NCI-H1105 (cell line): Measurements from ENCODE around the gene FAM13B.

Source experiments
- DNase-seq: peaks from one replicate; lab custom pipeline; 2025; lab: John Stamatoyannopoulos, UW

The FAM13B gene

GRCh38 chr5:137894586-137894985 lies 138.3 kb downstream of the FAM13B start:
- no peak for DNase-seq

GRCh38 chr5:137891849-137892248 lies 141.0 kb downstream of the FAM13B start:
- no peak for DNase-seq

DNA sequence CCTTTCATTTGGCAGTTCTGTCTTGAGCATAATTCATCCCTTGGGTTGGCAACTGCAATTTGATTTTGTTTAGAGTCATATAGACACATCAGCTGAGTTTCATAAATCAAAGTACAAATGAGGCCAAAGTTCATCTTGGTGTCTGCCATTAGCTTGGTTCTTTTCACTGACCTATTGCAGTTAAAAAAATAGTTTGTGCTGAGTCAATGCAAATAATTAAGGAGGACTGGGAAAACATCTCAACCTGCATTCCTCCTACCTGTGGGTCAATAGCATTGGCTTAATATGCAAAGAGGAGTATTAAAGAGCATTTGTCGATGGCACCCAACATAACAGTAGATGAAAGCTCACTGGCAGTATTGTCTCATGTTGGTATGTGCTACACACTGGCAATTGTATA lies 142.0 kb downstream of the FAM13B start:
- DNase-seq = no peak

DNA sequence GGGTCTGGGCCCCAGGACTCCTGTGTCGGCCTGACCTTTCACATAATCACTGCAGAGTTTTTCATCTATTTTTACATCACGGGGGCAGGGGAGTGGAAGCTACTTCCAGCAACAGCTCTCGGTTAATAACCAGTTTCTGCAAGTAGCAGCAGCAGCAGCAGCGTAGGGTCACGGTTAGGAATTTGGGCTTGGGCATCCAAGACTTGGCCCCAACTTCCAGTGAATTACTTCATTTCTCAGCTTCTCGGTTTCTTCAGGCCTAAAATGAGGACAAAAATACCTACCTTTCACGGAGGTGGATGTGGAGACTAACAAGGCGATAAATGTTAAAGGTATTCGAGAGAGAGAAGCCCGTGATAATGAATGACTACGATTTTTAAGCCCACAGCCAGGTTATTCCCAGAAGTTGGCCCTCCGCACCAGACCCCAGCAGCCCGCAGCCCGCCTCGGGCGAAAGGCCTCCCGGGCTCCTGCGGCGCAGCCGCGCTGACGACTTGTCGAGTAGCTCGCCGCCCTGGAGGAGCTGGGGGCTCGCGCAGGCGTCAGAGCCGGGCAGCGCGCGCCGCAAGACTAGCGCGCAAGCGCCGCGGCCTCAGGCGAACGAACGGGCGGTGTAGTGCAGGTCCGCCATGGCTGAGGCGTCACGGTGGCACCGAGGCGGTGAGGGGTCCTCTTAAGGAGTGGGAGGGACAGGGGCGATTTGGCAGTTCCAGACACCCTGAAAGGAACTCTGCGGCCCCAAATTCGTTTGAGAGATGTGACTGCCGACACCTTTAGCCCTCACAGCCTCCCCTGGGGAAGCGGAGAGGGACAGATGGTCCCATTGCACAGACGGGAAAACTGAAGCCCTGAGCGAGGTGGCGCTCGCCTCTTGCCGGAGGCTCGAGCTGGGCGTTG lies 143.8 kb downstream of the FAM13B start, which contains the start of gene PKD2L2:
TSS of gene PKD2L2 (plus strand) at position 595 of the 897 bp plus-strand sequence. CDS start at position 630, 35 bp downstream.
- DNase-seq = no peak

- no peak for DNase-seq
Observed at GRCh38 chr5:137888466-137888862, 144.4 kb downstream of the FAM13B start.
